BE2C (cell line): ENCODE measurements around the gene ZNF747.

Source experiments
- DNase-seq: peaks from one replicate; pipeline ENCODE4 v3.0.0-alpha.2; 2020
- H3K27me3 ChIP-seq: fragments of 250-450 bp; sonication (Bioruptor Pico); 2 replicates; pipeline ENCODE4 v1.5.1; 2020; ENCODE audit warnings: mild to moderate bottlenecking
- H3K36me3 ChIP-seq: fragments of 250-450 bp; sonication (Bioruptor Pico); 2 replicates; pipeline ENCODE4 v1.5.1; 2020; ENCODE audit warnings: mild to moderate bottlenecking
- H3K4me1 ChIP-seq: fragments of 250-450 bp; sonication (Bioruptor Pico); 2 replicates; pipeline ENCODE4 v1.5.1; 2020
- H3K4me3 ChIP-seq: 2 replicates; pipeline ENCODE4 v1.5.1; 2011; ENCODE audit warnings: low read depth, low read length
- H3K9me3 ChIP-seq: fragments of 250-450 bp; sonication (Bioruptor Pico); 2 replicates; pipeline ENCODE4 v1.5.1; 2020
- TF ChIP-seq, protein P1 (sequence below): IDR thresholded peaks from 2 replicates; pipeline ENCODE4 v1.5.1; 2012; ENCODE audit warnings: mild to moderate bottlenecking, low read depth, low read length

ZNF747 gene

DNA sequence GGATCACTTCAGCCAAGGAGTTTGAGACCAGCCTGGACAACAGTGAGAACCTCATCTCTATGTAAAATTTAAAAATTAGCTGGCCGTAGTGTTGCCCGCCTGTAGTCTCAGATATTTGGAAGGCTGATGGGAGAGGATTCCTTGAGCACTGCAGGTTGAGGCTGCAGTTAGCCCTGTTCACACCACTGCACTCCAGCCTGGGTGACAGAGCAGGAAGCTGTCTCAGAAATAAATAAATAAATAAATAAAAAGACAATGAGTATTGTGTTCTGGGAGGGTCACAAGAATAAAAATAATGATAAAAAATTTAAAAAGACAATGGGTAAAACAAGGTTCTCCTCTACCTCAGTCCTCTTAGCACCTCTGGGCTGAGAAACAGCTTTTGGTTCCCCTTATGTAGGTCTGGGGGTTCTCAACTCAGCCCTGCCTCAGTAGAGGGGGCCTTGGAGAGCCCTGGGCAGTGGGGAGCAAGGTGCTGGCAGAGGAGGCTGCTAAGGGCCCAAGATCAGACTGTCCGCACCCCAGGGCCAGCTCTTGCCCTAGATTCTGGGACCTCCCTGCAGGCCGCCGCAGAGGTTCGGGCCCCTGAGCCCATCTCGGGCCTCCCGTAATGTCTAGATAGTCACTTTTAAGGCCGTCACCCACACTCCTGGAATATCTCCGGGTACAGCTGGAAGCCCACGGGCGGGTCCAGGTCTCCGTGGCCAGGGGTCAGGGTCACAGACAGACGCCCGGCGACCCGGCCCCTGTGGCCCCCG, 20.1 kb upstream of the ZNF747 start:
- TF ChIP-seq, protein P1, sequence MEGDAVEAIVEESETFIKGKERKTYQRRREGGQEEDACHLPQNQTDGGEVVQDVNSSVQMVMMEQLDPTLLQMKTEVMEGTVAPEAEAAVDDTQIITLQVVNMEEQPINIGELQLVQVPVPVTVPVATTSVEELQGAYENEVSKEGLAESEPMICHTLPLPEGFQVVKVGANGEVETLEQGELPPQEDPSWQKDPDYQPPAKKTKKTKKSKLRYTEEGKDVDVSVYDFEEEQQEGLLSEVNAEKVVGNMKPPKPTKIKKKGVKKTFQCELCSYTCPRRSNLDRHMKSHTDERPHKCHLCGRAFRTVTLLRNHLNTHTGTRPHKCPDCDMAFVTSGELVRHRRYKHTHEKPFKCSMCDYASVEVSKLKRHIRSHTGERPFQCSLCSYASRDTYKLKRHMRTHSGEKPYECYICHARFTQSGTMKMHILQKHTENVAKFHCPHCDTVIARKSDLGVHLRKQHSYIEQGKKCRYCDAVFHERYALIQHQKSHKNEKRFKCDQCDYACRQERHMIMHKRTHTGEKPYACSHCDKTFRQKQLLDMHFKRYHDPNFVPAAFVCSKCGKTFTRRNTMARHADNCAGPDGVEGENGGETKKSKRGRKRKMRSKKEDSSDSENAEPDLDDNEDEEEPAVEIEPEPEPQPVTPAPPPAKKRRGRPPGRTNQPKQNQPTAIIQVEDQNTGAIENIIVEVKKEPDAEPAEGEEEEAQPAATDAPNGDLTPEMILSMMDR, result no peak
- Histone ChIP-seq H3K9me3 (no peaks in the 10 kb centered on the region), H3K36me3 (peaks cover 23% of the 10 kb centered on the region), H3K27me3 (no peaks in the 10 kb centered on the region), H3K4me3 (no peak overlapping the region), H3K4me1 (no peaks in the 10 kb centered on the region)
- DNase-seq, result no peak

DNA sequence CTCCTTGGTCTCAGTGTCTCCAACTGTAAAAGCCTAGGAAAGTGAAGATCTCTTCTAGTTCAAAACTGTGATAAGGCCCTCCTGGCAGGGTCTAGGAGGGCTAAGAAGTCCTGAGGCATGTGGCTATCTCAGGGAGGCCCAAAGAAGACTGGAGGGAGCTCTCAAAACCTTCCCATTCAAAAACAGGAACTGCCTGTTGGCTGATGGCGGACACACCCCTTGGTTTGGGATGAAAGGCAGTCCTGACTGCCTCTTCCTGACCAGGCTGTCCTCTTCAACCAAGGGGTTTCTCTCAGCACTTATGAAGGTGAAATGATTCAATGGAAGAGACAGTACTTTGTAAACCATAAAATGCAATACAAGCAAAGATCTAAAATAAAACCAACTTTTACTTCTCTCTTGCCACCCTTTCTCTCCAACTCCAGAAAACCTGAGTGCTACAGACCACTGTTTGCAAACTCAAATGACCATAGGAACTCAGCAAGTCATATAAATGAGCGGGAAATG, 18.8 kb upstream of the ZNF747 start:
- Histone ChIP-seq H3K4me3 (no peak overlapping the region), H3K36me3 (peaks cover 23% of the 10 kb centered on the region), H3K27me3 (no peaks in the 10 kb centered on the region), H3K9me3 (no peaks in the 10 kb centered on the region), H3K4me1 (no peaks in the 10 kb centered on the region)
- DNase-seq, result no peak
- TF ChIP-seq, protein P1, result no peak

DNA sequence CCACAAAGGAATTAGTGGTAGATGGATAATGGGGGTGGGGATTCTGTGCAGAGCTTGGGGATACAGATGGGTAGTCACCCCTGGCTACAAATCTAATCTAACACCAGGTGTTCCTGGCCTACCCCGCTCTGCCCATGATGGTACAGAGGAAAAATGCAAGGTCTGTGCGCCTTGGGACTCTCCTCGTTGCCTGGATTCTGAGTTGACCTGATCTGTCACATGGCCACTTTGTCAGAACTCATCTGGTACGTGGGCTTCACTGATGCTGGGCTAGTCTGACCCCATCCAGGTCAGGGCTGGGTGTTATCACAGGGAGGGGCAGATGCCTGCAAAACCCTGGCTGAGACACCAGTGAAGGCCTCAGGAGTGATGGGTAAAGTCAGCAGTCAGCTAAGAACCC, 18.3 kb upstream of the ZNF747 start:
- no peaks in the 10 kb centered on the region for H3K4me1 ChIP-seq

DNA sequence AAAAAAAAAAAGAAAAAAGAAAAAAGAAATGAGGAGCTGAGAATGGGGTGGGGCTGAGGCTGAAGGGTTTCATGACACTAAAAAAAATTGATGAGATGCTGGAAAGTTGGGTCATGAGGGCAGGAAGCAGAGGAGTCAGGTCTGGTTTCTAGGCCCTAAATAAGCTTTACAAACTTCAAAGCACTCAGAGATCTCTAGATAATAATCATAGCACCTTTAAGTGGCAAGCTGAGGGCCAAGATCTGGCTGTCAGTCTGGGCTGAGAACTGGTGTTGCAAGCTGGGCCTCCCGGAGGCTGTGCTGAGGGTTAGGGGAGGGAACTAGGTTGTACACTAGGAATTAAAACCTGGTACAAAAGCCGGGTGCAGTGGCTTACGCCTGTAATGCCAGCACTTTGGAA, 17.1 kb upstream of the ZNF747 start:
- peaks cover 23% of the 10 kb centered on the region for H3K36me3 ChIP-seq

More for the DNA sequence above, 18.3 kb upstream of the ZNF747 start:
- Histone ChIP-seq H3K36me3 (peaks cover 23% of the 10 kb centered on the region), H3K4me3 (no peak overlapping the region), H3K27me3 (no peaks in the 10 kb centered on the region), H3K9me3 (no peaks in the 10 kb centered on the region)
- no peak for DNase-seq
- TF ChIP-seq, protein P1, result no peak

DNA sequence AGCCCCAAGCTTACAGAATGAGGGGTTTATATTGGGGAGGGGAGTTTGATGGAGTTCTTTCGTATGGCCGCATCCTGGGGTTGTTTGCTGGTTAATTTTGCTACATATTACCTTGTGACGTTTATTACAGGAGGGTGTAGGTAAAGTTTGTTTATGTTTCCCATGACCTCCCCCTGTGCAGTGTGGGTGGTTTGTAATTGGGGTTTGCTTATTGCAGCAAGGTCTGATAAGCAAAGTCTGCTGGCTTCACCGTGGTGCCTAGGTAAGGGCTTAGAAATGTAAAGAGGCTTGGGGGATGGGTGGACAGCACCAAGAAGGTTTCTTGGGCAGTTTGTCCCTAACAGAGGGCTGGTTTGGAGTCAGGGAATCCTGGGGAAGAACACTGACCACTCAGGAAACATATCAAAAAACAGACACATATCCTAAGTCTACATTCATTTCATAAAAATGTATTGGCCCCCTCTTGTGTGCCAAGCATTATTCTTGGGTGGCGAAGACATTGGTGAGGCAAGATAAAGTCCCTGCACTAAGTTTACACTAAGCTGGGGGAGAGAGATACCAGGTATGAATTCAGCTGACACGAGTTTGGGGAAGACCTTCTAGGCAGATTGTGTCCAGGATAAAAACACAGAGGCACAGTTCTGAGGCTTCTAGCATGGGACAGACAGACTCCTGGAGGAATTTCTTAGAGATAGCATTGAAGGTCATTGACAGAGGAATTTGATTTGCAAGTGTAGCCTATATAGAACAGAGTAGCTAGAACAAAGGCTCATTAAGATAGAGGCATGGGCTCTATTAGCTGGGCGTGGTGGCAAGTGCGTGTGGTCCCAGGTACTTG, 14.0 kb upstream of the ZNF747 start:
- Histone ChIP-seq H3K36me3 (peaks cover 5% of the 10 kb centered on the region; the same call in 1 of the 2 replicates), H3K9me3 (no peaks in the 10 kb centered on the region), H3K4me3 (no peak overlapping the region), H3K4me1 (no peaks in the 10 kb centered on the region), H3K27me3 (no peaks in the 10 kb centered on the region)
- no peak for DNase-seq
- TF ChIP-seq, protein P1, result no peak

More for the DNA sequence above, 17.1 kb upstream of the ZNF747 start:
- Histone ChIP-seq H3K4me1 (no peaks in the 10 kb centered on the region), H3K27me3 (no peaks in the 10 kb centered on the region), H3K9me3 (no peaks in the 10 kb centered on the region), H3K4me3 (no peak overlapping the region)
- TF ChIP-seq, protein P1, result no peak
- no peak for DNase-seq
